ENCODE data around the gene MBD6.
"Not testable (repeated sequence)": the region's sequence is repeated elsewhere in the genome, so short reads cannot be mapped to it uniquely, and the experiment has no call there.

MBD6 gene

GRCh38 chr12:57496822-57497221 is 25.8 kb upstream of the MBD6 start:
- Histone ChIP-seq H3K4me1 (ENCODE audit: insufficient read depth, poor library complexity, severe bottlenecking) (no peaks in the 10 kb centered on the region), H3K36me3 (ENCODE audit: low read depth) (peaks cover 77% of the 10 kb centered on the region), H3K9me3 (ENCODE audit: severe bottlenecking) (no peaks in the 10 kb centered on the region), H3K4me3 (ENCODE audit: severe bottlenecking) (no peak overlapping the region), H3K27ac (ENCODE audit: poor library complexity, severe bottlenecking) (no peak overlapping the region), H3K27me3 (ENCODE audit: insufficient read depth, poor library complexity, severe bottlenecking) (no peaks in the 10 kb centered on the region)
- DNase-seq (ENCODE audit: low spot score) = no peak
- no peak for ATAC-seq (ENCODE audit: low read depth)
- TF ChIP-seq, protein P1, sequence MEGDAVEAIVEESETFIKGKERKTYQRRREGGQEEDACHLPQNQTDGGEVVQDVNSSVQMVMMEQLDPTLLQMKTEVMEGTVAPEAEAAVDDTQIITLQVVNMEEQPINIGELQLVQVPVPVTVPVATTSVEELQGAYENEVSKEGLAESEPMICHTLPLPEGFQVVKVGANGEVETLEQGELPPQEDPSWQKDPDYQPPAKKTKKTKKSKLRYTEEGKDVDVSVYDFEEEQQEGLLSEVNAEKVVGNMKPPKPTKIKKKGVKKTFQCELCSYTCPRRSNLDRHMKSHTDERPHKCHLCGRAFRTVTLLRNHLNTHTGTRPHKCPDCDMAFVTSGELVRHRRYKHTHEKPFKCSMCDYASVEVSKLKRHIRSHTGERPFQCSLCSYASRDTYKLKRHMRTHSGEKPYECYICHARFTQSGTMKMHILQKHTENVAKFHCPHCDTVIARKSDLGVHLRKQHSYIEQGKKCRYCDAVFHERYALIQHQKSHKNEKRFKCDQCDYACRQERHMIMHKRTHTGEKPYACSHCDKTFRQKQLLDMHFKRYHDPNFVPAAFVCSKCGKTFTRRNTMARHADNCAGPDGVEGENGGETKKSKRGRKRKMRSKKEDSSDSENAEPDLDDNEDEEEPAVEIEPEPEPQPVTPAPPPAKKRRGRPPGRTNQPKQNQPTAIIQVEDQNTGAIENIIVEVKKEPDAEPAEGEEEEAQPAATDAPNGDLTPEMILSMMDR (IDR thresholded peaks at IDR 0.05; ENCODE audit: poor library complexity, severe bottlenecking) = no peak

DNA sequence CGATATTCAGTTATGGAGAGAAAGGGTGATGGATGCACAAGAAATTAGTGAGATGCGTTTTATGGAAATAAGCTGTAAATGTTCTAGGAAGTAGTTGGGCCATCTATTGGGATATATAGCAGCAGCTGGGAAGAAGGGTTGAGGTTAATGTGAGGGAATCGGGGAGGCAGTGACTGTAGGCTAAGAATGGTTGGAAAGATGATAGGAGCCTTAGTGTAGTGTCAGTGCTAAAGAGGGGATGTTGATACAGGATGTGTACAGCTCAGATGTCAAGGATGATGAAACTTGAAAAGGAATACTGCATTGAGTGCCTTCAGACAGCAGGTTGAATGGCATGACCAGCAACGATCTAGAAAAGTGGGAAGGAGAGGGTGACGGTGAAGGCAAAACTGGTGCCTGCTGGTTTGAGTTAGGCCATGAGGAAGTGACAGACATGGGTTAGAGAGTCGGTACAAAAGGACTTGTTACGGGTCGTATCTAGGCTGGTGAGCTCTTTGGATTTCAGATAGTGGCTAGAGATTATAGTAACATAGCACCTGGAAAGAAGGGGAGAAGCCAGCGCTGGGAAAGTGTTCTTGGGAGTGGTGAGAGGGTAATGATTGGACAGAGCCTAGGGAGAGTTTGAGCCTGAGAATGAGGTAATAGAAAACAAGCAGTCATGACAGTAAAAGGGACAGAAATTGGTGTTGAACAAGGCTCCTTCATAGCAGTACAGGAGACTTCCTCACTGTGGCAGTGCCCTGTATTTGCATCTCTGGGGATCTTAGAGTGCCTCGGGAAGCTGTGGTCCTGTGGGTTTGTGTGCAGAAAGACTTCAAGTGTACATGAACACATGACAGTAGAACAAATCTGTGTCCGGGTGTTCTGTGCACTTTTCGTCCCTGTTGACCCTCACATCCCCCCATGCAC is 25.1 kb upstream of the MBD6 start:
- Histone ChIP-seq H3K27me3 (ENCODE audit: insufficient read depth, poor library complexity, severe bottlenecking) (no peaks in the 10 kb centered on the region), H3K27ac (ENCODE audit: poor library complexity, severe bottlenecking) (no peak overlapping the region), H3K9me3 (ENCODE audit: severe bottlenecking) (no peaks in the 10 kb centered on the region), H3K36me3 (ENCODE audit: low read depth) (peaks cover 77% of the 10 kb centered on the region), H3K4me1 (ENCODE audit: insufficient read depth, poor library complexity, severe bottlenecking) (no peaks in the 10 kb centered on the region), H3K4me3 (ENCODE audit: severe bottlenecking) (no peak overlapping the region)
- DNase-seq (ENCODE audit: low spot score) (no peak), ATAC-seq (ENCODE audit: low read depth) (no peak)
- TF ChIP-seq, protein P1 (IDR thresholded peaks at IDR 0.05; ENCODE audit: poor library complexity, severe bottlenecking) = no peak

DNA sequence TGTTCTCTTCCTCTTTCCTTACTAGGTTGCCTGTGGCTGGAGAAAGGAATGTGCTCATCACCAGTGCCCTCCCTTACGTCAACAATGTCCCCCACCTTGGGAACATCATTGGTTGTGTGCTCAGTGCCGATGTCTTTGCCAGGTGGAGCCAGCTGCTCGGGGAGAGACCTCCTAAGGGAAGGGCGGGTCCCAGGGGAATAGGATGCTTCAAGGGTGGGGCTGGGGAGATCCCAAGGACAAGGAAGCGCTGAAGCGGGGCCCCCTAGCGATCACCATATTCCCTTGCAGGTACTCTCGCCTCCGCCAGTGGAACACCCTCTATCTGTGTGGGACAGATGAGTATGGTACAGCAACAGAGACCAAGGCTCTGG is 24.5 kb upstream of the MBD6 start:
- TF ChIP-seq, protein P1 (IDR thresholded peaks at IDR 0.05; ENCODE audit: poor library complexity, severe bottlenecking) = no peak
- H3K4me3 ChIP-seq (ENCODE audit: severe bottlenecking) = no peak overlapping the region
- ATAC-seq (ENCODE audit: low read depth) (no peak), DNase-seq (ENCODE audit: low spot score) (no peak)
- H3K9me3 ChIP-seq (ENCODE audit: severe bottlenecking) = no peaks in the 10 kb centered on the region
- peaks cover 77% of the 10 kb centered on the region for H3K36me3 ChIP-seq (ENCODE audit: low read depth)
- no peaks in the 10 kb centered on the region for H3K4me1 ChIP-seq (ENCODE audit: insufficient read depth, poor library complexity, severe bottlenecking)
- no peaks in the 10 kb centered on the region for H3K27me3 ChIP-seq (ENCODE audit: insufficient read depth, poor library complexity, severe bottlenecking)
- H3K27ac ChIP-seq (ENCODE audit: poor library complexity, severe bottlenecking) = no peak overlapping the region

GRCh38 chr12:57498571-57498970 is 24.1 kb upstream of the MBD6 start:
- Histone ChIP-seq H3K27me3 (ENCODE audit: insufficient read depth, poor library complexity, severe bottlenecking) (no peaks in the 10 kb centered on the region), H3K36me3 (ENCODE audit: low read depth) (peaks cover 80% of the 10 kb centered on the region), H3K9me3 (ENCODE audit: severe bottlenecking) (no peaks in the 10 kb centered on the region), H3K4me1 (ENCODE audit: insufficient read depth, poor library complexity, severe bottlenecking) (no peaks in the 10 kb centered on the region), H3K4me3 (ENCODE audit: severe bottlenecking) (no peak overlapping the region), H3K27ac (ENCODE audit: poor library complexity, severe bottlenecking) (no peak overlapping the region)
- TF ChIP-seq, protein P1 (IDR thresholded peaks at IDR 0.05; ENCODE audit: poor library complexity, severe bottlenecking) = no peak
- DNase-seq (ENCODE audit: low spot score) (no peak), ATAC-seq (ENCODE audit: low read depth) (no peak)

DNA sequence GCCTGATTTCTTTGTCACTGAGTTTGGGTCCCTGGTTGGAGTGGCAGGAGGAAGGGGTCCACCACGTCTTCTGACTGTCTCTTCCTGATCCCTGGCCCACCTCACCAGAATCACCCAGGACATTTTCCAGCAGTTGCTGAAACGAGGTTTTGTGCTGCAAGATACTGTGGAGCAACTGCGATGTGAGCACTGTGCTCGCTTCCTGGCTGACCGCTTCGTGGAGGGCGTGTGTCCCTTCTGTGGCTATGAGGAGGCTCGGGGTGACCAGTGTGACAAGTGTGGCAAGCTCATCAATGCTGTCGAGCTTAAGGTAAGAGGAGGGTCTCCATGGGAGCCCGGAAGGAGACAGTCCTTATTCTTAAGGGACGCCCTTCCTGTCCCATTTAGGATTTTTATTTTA is 22.4 kb upstream of the MBD6 start:
- TF ChIP-seq, protein P1 (IDR thresholded peaks at IDR 0.05; ENCODE audit: poor library complexity, severe bottlenecking) = no peak
- no peaks in the 10 kb centered on the region for H3K9me3 ChIP-seq (ENCODE audit: severe bottlenecking)
- DNase-seq (ENCODE audit: low spot score) = no peak
- H3K4me3 ChIP-seq (ENCODE audit: severe bottlenecking) = no peak overlapping the region
- no peak for ATAC-seq (ENCODE audit: low read depth)
- peaks cover 87% of the 10 kb centered on the region for H3K36me3 ChIP-seq (ENCODE audit: low read depth)
- no peak overlapping the region for H3K27ac ChIP-seq (ENCODE audit: poor library complexity, severe bottlenecking)
- H3K27me3 ChIP-seq (ENCODE audit: insufficient read depth, poor library complexity, severe bottlenecking) = no peaks in the 10 kb centered on the region
- no peaks in the 10 kb centered on the region for H3K4me1 ChIP-seq (ENCODE audit: insufficient read depth, poor library complexity, severe bottlenecking)

DNA sequence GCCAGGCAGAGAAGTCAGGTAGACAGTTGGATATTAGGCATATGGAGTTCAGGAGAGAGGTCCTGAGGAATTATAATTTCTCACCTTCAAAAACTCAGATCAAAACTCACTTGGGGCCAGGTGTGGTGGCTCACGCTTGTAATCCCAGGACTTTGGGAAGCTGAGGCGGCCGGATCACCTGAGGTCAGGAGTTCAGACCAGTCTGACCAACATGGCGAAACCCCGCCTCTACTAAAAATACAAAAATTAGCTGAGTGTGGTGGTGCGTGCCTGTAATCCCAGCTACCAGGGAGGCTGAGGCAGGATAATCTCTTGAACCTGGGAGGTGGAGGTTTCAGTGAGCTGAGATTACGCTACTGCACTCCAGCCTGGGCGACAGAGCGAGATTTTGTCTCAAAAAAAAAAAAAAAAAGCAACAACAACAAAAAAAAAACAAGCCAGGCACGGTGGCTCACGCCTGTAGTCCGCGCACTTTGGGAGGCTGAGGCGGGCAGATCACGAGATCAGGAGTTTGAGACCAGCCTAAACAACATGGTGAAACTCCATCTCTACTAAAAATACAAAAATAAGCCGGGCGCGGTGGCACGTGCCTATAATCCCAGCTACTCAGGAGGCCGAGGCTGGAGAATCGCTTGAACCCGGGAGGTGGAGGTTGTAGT is 20.2 kb upstream of the MBD6 start:
- not testable (repeated sequence) for ATAC-seq (ENCODE audit: low read depth); H3K4me1 ChIP-seq (ENCODE audit: insufficient read depth, poor library complexity, severe bottlenecking)

DNA sequence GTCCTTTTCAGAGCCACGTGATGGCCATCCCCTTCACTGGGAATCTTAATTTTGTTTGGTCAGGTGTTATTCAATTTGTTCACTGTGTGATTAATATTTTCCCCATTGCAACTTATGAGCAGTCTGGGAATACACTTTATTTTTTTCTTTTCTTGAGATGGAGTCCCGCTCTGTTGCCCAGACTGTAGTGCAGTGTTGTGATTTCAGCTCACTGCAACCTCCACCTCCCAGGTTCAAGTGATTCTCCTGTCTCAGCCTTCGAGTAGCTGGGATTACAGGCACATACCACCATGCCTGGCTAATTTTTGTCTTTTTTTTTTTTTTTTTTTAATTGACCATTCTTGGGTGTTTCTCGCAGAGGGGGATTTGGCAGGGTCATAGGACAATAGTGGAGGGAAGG is 16.1 kb upstream of the MBD6 start:
- H3K27me3 ChIP-seq (ENCODE audit: insufficient read depth, poor library complexity, severe bottlenecking); DNase-seq (ENCODE audit: low spot score); H3K4me3 ChIP-seq (ENCODE audit: severe bottlenecking); H3K4me1 ChIP-seq (ENCODE audit: insufficient read depth, poor library complexity, severe bottlenecking); ATAC-seq (ENCODE audit: low read depth); H3K9me3 ChIP-seq (ENCODE audit: severe bottlenecking); H3K27ac ChIP-seq (ENCODE audit: poor library complexity, severe bottlenecking): not testable (repeated sequence)
- peaks cover 87% of the 10 kb centered on the region for H3K36me3 ChIP-seq (ENCODE audit: low read depth)

More for the DNA sequence above, 20.2 kb upstream of the MBD6 start:
- not testable (repeated sequence) for H3K27me3 ChIP-seq (ENCODE audit: insufficient read depth, poor library complexity, severe bottlenecking); H3K27ac ChIP-seq (ENCODE audit: poor library complexity, severe bottlenecking); DNase-seq (ENCODE audit: low spot score); H3K9me3 ChIP-seq (ENCODE audit: severe bottlenecking); H3K4me3 ChIP-seq (ENCODE audit: severe bottlenecking)
- H3K36me3 ChIP-seq (ENCODE audit: low read depth) = peaks cover 89% of the 10 kb centered on the region

Measured in RWPE2 (cell line).